ENCODE results near the gene OR8U1.
"Not testable (repeated sequence)": the region's sequence is repeated elsewhere in the genome, so short reads cannot be mapped to it uniquely, and the experiment has no call there.

Gene OR8U1

DNA sequence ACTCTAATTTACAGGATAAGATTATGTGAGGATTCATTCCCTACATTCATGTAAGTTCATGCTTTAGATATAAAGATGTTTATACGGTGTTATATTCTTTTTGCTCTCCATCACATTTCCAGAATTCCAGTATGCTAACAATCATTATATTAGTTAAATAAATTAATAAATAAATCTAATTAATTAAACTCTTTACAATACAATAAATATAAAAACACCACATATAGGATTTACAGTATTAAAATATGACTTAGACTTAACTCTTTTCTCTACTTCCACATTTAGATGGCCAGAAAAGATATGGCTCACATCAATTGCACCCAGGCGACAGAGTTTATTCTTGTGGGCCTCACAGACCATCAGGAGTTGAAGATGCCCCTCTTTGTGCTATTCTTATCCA, at the start of gene OR8U1:
Gene OR8U1, plus strand, starts transcription at position 301 of the 400 bp plus-strand sequence. Its CDS starts 0 bp downstream, at position 301.
- no peak for DNase-seq

DNA sequence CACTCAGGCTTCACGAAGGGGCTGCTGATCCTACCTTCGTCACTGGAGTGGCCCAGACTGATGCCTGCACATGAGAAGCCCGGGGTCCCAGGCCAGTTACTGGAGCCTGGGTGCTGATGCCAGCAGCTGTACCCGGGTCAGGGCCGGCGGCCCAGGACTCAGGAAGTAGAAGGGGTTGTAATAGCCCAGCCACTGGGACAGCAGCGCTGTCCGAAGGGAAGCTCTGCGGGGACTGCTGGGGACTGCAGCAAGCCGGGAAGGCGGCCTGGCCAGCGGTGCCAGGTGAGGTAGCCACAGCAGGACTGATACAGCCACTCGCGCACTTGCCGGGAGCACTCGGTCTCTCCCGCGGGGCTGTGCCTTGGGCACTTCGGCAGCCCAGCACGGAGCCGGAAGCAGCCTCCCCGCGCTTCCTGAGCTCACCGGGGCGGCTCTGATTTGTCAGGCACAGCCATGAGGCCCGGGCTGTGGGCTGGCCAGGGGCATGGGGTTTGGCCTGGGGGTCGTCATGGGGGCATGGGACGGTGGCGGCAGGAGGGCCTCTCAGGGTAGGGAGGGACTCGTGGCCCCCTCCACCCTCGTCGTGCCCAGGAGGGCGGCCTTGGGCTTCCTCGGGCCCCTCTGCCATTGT, 43.4 kb upstream of the OR8U1 start:
- no peak for DNase-seq

- DNase-seq, result no peak
Measured at GRCh38 chr11:56333156-56333555, 42.3 kb upstream of the OR8U1 start.

GRCh38 chr11:56340289-56340688, 35.1 kb upstream of the OR8U1 start:
- no peak for DNase-seq

- no peak for DNase-seq
Measured at GRCh38 chr11:56345739-56346138, 29.7 kb upstream of the OR8U1 start, which contains the start of gene OR8K1. OR8K1 (plus strand) TSS chr11:56346039; CDS start chr11:56346039, 0 bp downstream.

DNA sequence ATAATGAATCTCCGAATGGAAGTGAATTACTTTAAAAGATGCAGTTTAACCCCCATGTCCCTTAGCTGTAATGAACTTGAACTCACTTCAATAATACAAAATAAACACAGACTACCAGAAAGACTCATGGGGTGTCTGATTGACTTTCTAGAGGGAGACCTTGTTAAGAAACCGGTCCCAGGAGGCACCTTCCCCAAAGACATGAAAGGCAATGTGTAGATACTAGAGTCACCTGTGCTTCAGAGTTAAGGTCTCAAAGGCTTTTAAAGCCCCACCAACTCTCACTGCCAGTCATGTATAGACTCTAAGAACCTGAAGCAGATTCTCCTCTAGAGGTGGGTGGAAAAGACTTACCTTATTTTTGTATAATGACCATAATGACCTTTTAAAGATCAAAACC, 21.4 kb upstream of the OR8U1 start, which contains the start of gene OR8J1:
Gene OR8J1, plus strand, starts transcription at position 301 of the 400 bp plus-strand sequence. CDS start 5,956 bp downstream, outside the sequence.
- no peak for DNase-seq

GRCh38 chr11:56380120-56380519, 4.7 kb downstream of the OR8U1 start:
- no peak for DNase-seq

DNA sequence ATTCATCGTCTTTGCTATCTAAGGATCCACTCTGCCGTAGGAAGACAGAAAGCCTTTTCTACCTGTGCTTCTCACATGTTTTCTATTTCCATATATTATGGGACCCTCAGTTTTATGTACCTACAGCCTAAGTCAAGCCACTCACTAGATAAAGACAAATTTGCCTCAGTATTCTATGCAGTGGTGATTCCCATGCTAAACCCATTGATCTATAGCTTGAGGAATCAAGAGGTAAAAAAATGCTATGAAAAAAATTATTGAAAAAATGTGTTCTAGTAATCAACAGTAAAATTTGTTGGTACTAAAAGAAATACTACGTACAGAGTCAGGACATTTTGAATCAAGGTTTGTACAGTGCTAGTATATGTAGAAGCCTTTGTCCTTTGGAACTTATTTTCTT, 19.0 kb downstream of the OR8U1 start:
- DNase-seq, result no peak

DNA sequence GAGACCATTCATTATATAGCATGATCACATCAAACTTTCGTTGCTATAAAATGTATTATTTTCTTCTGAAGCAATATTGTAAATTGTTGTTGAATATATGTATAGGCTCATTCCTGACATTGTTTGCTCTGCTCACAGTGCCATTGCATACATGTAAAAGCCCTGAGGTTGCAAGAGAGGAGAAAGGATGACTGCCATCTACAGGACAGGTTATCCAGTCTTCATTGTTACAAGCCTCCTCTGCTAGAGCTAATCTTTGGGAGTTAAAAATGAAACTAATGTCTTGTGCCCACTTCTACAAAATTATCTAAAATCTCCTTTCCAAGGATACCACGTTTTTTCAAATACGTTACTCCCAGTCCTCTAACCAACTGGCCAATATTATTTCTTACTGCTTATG, 20.6 kb downstream of the OR8U1 start:
- no peak for DNase-seq

DNA sequence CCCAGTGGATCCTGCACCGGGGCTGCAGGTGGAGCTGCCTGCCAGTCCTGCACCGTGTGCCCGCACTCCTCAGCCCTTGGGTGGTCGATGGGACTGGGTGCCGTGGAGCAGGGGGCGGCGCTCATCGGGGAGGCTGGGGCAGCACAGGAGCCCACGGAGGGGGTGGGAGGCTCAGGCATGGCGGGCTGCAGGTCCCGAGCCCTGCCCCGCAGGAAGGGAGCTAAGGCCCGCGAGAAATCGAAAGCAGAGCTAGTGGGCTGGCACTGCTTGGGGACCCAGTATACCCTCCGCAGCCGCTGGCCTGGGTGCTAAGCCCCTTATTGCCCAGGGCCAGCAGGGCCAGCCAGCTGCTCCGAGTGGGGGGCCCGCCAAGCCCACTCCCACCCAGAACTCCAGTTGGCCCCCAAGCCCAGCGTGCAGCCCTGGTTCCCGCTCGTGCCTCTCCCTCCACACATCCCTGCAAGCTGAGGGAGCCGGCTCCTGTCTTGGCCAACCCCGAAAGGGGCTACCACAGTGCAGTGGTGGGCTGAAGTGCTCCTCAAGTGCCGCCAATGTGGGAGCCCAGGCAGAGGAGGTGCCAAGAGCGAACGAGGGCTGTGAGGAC, 26.5 kb downstream of the OR8U1 start:
- DNase-seq, result not testable (repeated sequence)

DNA sequence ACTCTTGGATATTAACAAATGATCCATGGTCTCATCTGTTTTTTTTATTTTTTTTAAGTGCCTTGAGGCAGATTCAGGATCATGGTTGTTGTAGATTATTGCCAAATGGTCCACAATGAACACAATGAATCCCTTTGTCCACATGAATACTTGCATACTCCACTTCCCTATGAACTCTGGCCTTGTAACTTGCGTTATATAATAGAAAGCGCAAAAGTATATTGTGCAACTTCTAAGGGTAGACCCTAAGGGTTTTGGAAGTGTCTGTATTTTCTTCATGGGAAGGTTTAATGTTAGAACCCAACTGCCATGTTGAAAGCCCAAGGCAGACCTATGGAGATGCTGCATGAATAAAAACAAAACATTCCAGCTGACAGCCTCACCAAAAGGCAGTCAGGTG, 29.0 kb downstream of the OR8U1 start:
- no peak for DNase-seq

GRCh38 chr11:56410801-56411200, 35.4 kb downstream of the OR8U1 start:
- DNase-seq, result no peak

GRCh38 chr11:56412396-56412795, 37.0 kb downstream of the OR8U1 start, which contains the start of gene OR5AL1:
OR5AL1 (plus strand) TSS chr11:56412696.
- DNase-seq, result no peak
